Measurements from ENCODE around the gene GYPC. TPM values are rescaled to one million over a fixed set of nuclear protein-coding genes. Genes with fewer than 3 reads are reported as not detected.

Gene GYPC
- total RNA-seq, 1 experiment from 2014 or later = 28.1 TPM

- ChIA-PET POLR2A (no interaction called here), CTCF (no interaction called here)
- Mint-ChIP-seq H3K27ac (no peak overlapping the region), H3K9me3 (peaks cover 29% of the 10 kb centered on the region), H3K4me3 (no peak overlapping the region), H3K27me3 (ENCODE audit: low read depth) (no peaks in the 10 kb centered on the region; the same call in 1 of the 2 replicates), H3K4me1 (peaks cover 7% of the 10 kb centered on the region), H3K36me3 (no peaks in the 10 kb centered on the region)
- DNase-seq (ENCODE audit: low spot score) (no peak), ATAC-seq (no peak)
- TF ChIP-seq, protein P1, sequence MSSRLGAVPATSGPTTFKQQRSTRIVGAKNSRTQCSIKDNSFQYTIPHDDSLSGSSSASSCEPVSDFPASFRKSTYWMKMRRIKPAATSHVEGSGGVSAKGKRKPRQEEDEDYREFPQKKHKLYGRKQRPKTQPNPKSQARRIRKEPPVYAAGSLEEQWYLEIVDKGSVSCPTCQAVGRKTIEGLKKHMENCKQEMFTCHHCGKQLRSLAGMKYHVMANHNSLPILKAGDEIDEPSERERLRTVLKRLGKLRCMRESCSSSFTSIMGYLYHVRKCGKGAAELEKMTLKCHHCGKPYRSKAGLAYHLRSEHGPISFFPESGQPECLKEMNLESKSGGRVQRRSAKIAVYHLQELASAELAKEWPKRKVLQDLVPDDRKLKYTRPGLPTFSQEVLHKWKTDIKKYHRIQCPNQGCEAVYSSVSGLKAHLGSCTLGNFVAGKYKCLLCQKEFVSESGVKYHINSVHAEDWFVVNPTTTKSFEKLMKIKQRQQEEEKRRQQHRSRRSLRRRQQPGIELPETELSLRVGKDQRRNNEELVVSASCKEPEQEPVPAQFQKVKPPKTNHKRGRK (CRISPR knock-in tag; IDR thresholded peaks at IDR 0.05; ENCODE audit: borderline replicate concordance) = no peak
- no peak for TF ChIP-seq ATF1 (CRISPR knock-in tag; IDR thresholded peaks at IDR 0.05)
- TF ChIP-seq, protein P2, sequence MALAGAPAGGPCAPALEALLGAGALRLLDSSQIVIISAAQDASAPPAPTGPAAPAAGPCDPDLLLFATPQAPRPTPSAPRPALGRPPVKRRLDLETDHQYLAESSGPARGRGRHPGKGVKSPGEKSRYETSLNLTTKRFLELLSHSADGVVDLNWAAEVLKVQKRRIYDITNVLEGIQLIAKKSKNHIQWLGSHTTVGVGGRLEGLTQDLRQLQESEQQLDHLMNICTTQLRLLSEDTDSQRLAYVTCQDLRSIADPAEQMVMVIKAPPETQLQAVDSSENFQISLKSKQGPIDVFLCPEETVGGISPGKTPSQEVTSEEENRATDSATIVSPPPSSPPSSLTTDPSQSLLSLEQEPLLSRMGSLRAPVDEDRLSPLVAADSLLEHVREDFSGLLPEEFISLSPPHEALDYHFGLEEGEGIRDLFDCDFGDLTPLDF (CRISPR knock-in tag; IDR thresholded peaks at IDR 0.05) = no peak
- TF ChIP-seq RELA (CRISPR knock-in tag; IDR thresholded peaks at IDR 0.05; ENCODE audit: borderline replicate concordance) = no peak
- TF ChIP-seq SMAD4 (CRISPR knock-in tag; IDR thresholded peaks at IDR 0.05) = no peak
- no peak for TF ChIP-seq ZBTB43 (CRISPR knock-in tag; IDR thresholded peaks at IDR 0.05)
- no peak for TF ChIP-seq CBFB (CRISPR knock-in tag; IDR thresholded peaks at IDR 0.05; ENCODE audit: low read depth)
- TF ChIP-seq SOX15 (CRISPR knock-in tag; IDR thresholded peaks at IDR 0.05) = no peak
- TF ChIP-seq NFYB (CRISPR knock-in tag; conservative IDR thresholded peaks at IDR 0.05; ENCODE audit: low read depth) = no peak
- no peak for TF ChIP-seq ZNF532 (CRISPR knock-in tag; IDR thresholded peaks at IDR 0.05; ENCODE audit: borderline replicate concordance)
- TF ChIP-seq ZNF138 (CRISPR knock-in tag; conservative IDR thresholded peaks at IDR 0.05) = no peak
- TF ChIP-seq ARID4B (CRISPR knock-in tag; IDR thresholded peaks at IDR 0.05; ENCODE audit: borderline replicate concordance) = no peak
- TF ChIP-seq, protein P3, sequence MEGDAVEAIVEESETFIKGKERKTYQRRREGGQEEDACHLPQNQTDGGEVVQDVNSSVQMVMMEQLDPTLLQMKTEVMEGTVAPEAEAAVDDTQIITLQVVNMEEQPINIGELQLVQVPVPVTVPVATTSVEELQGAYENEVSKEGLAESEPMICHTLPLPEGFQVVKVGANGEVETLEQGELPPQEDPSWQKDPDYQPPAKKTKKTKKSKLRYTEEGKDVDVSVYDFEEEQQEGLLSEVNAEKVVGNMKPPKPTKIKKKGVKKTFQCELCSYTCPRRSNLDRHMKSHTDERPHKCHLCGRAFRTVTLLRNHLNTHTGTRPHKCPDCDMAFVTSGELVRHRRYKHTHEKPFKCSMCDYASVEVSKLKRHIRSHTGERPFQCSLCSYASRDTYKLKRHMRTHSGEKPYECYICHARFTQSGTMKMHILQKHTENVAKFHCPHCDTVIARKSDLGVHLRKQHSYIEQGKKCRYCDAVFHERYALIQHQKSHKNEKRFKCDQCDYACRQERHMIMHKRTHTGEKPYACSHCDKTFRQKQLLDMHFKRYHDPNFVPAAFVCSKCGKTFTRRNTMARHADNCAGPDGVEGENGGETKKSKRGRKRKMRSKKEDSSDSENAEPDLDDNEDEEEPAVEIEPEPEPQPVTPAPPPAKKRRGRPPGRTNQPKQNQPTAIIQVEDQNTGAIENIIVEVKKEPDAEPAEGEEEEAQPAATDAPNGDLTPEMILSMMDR (IDR thresholded peaks at IDR 0.05) = no peak
- TF ChIP-seq, protein P4, sequence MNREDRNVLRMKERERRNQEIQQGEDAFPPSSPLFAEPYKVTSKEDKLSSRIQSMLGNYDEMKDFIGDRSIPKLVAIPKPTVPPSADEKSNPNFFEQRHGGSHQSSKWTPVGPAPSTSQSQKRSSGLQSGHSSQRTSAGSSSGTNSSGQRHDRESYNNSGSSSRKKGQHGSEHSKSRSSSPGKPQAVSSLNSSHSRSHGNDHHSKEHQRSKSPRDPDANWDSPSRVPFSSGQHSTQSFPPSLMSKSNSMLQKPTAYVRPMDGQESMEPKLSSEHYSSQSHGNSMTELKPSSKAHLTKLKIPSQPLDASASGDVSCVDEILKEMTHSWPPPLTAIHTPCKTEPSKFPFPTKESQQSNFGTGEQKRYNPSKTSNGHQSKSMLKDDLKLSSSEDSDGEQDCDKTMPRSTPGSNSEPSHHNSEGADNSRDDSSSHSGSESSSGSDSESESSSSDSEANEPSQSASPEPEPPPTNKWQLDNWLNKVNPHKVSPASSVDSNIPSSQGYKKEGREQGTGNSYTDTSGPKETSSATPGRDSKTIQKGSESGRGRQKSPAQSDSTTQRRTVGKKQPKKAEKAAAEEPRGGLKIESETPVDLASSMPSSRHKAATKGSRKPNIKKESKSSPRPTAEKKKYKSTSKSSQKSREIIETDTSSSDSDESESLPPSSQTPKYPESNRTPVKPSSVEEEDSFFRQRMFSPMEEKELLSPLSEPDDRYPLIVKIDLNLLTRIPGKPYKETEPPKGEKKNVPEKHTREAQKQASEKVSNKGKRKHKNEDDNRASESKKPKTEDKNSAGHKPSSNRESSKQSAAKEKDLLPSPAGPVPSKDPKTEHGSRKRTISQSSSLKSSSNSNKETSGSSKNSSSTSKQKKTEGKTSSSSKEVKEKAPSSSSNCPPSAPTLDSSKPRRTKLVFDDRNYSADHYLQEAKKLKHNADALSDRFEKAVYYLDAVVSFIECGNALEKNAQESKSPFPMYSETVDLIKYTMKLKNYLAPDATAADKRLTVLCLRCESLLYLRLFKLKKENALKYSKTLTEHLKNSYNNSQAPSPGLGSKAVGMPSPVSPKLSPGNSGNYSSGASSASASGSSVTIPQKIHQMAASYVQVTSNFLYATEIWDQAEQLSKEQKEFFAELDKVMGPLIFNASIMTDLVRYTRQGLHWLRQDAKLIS (CRISPR knock-in tag; IDR thresholded peaks at IDR 0.05; ENCODE audit: borderline replicate concordance) = no peak
- TF ChIP-seq, protein P5, sequence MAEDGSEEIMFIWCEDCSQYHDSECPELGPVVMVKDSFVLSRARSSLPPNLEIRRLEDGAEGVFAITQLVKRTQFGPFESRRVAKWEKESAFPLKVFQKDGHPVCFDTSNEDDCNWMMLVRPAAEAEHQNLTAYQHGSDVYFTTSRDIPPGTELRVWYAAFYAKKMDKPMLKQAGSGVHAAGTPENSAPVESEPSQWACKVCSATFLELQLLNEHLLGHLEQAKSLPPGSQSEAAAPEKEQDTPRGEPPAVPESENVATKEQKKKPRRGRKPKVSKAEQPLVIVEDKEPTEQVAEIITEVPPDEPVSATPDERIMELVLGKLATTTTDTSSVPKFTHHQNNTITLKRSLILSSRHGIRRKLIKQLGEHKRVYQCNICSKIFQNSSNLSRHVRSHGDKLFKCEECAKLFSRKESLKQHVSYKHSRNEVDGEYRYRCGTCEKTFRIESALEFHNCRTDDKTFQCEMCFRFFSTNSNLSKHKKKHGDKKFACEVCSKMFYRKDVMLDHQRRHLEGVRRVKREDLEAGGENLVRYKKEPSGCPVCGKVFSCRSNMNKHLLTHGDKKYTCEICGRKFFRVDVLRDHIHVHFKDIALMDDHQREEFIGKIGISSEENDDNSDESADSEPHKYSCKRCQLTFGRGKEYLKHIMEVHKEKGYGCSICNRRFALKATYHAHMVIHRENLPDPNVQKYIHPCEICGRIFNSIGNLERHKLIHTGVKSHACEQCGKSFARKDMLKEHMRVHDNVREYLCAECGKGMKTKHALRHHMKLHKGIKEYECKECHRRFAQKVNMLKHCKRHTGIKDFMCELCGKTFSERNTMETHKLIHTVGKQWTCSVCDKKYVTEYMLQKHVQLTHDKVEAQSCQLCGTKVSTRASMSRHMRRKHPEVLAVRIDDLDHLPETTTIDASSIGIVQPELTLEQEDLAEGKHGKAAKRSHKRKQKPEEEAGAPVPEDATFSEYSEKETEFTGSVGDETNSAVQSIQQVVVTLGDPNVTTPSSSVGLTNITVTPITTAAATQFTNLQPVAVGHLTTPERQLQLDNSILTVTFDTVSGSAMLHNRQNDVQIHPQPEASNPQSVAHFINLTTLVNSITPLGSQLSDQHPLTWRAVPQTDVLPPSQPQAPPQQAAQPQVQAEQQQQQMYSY (CRISPR knock-in tag; IDR thresholded peaks at IDR 0.05) = no peak
These were observed 6.9 kb upstream of the GYPC start for GRCh38 chr2:126649101-126649500.
